Measurements from ENCODE around the gene AKT1.

The AKT1 gene

GRCh38 chr14:104721505-104722431 lies 73.8 kb downstream of the AKT1 start:
- DNase-seq, result no peak
